HEK293 (cell line): ENCODE data around the gene RNASE3.

Experiments used
- CTCF ChIA-PET: fragments of 350-600 bp; formaldehyde crosslinking; extraction: SDS; loops from one replicate; lab custom pipeline; 2021; ENCODE audit warnings: antibody characterized with exemption; lab: Yijun Ruan, JAX
- POLR2A ChIA-PET: fragments of 300-600 bp; formaldehyde crosslinking; extraction: SDS; loops from one replicate; lab custom pipeline; 2020; ENCODE audit warnings: antibody characterized with exemption, inconsistent platforms; lab: Yijun Ruan, JAX
- H3K27ac ChIP-seq: fragments of 200-500 bp; sonication (Bioruptor generic); 2 replicates; pipeline ENCODE4 v1.5.1; 2014; ENCODE audit warnings: low read depth, low read length, control low read depth, inconsistent platforms; ENCODE audit errors: extremely low read depth
- H3K36me3 ChIP-seq, 2 experiments: fragments of 200-500 bp in 1 of 2; sonication (Bioruptor generic) in 1 of 2; 1 replicate in 1 of 2; 2 replicates in 1 of 2; pipeline ENCODE4 v1.5.1; 2014 to 2017; ENCODE audit warnings: inconsistent platforms in 2 of 2, low read length in 2 of 2; ENCODE audit not compliant: control insufficient read depth in 2 of 2, insufficient read depth in 1 of 2
- H3K4me1 ChIP-seq: fragments of 200-500 bp; sonication (Bioruptor generic); 2 replicates; pipeline ENCODE4 v1.5.1; 2014; ENCODE audit warnings: mild to moderate bottlenecking, low read length, inconsistent platforms; ENCODE audit not compliant: control insufficient read depth, insufficient read depth
- H3K4me3 ChIP-seq: 2 replicates; pipeline ENCODE4 v1.5.1; 2011; ENCODE audit warnings: low read depth, mild to moderate bottlenecking, control low read depth, low read length, moderate library complexity
- H3K9me3 ChIP-seq: fragments of 200-500 bp; sonication (Bioruptor generic); 2 replicates; pipeline ENCODE4 v1.5.1; 2014; ENCODE audit warnings: low read depth, low read length, inconsistent platforms; ENCODE audit not compliant: control insufficient read depth, insufficient read depth
- CTCF ChIP-seq: fragments of 450-650 bp; formaldehyde crosslinking; IDR thresholded peaks from 2 replicates; pipeline ENCODE4 v1.5.1; 2016; ENCODE audit warnings: missing biosample characterization, missing genetic modification characterization
- GLI2 ChIP-seq: fragments of 450-650 bp; formaldehyde crosslinking; IDR thresholded peaks from 2 replicates; pipeline ENCODE4; 2017; ENCODE audit warnings: missing biosample characterization, missing genetic modification characterization, low read depth, borderline replicate concordance
- KLF8 ChIP-seq: fragments of 450-650 bp; formaldehyde crosslinking; IDR thresholded peaks from 2 replicates; pipeline ENCODE4 v1.5.1; 2016; ENCODE audit warnings: missing biosample characterization, missing genetic modification characterization
- TRIM28 ChIP-seq: IDR thresholded peaks from 2 replicates; pipeline ENCODE4 v1.6.1; 2011; ENCODE audit warnings: low read length, control low read depth, borderline replicate concordance
- ZBTB11 ChIP-seq: fragments of 450-650 bp; formaldehyde crosslinking; conservative IDR thresholded peaks from 2 replicates; pipeline ENCODE4 v1.5.1; 2016; ENCODE audit warnings: low read depth, missing biosample characterization, missing genetic modification characterization
- ZIC2 ChIP-seq: fragments of 450-650 bp; formaldehyde crosslinking; IDR thresholded peaks from 2 replicates; pipeline ENCODE4 v1.5.1; 2016; ENCODE audit warnings: missing biosample characterization, missing genetic modification characterization
- ZNF2 ChIP-seq: fragments of 450-650 bp; formaldehyde crosslinking; IDR thresholded peaks from 2 replicates; pipeline ENCODE4 v1.5.1; 2016; ENCODE audit warnings: missing biosample characterization, missing genetic modification characterization
- ZNF335 ChIP-seq: fragments of 450-650 bp; formaldehyde crosslinking; conservative IDR thresholded peaks from 2 replicates; pipeline ENCODE4 v1.5.1; 2016; ENCODE audit warnings: missing biosample characterization, missing genetic modification characterization
- ZNF341 ChIP-seq: fragments of 450-650 bp; formaldehyde crosslinking; IDR thresholded peaks from 2 replicates; pipeline ENCODE4; 2016; ENCODE audit warnings: low read depth, missing biosample characterization, missing genetic modification characterization
- ZNF394 ChIP-seq: fragments of 450-650 bp; formaldehyde crosslinking; IDR thresholded peaks from 2 replicates; pipeline ENCODE4 v1.5.1; 2016; ENCODE audit warnings: missing biosample characterization, missing genetic modification characterization, mild to moderate bottlenecking, moderate library complexity, borderline replicate concordance
- ZNF518A ChIP-seq: fragments of 450-650 bp; formaldehyde crosslinking; conservative IDR thresholded peaks from 2 replicates; pipeline ENCODE4 v1.5.1; 2016; ENCODE audit warnings: low read depth, missing biosample characterization, missing genetic modification characterization
- ZNF544 ChIP-seq: fragments of 450-650 bp; formaldehyde crosslinking; IDR thresholded peaks from 2 replicates; pipeline ENCODE4 v1.5.0; 2017; ENCODE audit warnings: missing biosample characterization, missing genetic modification characterization
- ZNF549 ChIP-seq: fragments of 450-650 bp; IDR thresholded peaks from 2 replicates; pipeline ENCODE4 v1.5.1; 2018; ENCODE audit warnings: missing biosample characterization, missing genetic modification characterization, mild to moderate bottlenecking, inconsistent platforms, moderate library complexity
- ZNF580 ChIP-seq: fragments of 450-650 bp; formaldehyde crosslinking; IDR thresholded peaks from 2 replicates; pipeline ENCODE4 v1.5.1; 2016; ENCODE audit warnings: missing biosample characterization, missing genetic modification characterization
- ZNF654 ChIP-seq: fragments of 450-650 bp; formaldehyde crosslinking; IDR thresholded peaks from 2 replicates; pipeline ENCODE4 v1.5.1; 2016; ENCODE audit warnings: low read depth, missing biosample characterization, missing genetic modification characterization
- ZNF660 ChIP-seq: fragments of 450-650 bp; IDR thresholded peaks from 2 replicates; pipeline ENCODE4 v1.5.1; 2018; ENCODE audit warnings: missing biosample characterization, mild to moderate bottlenecking, missing genetic modification characterization
- ZXDB ChIP-seq: fragments of 450-650 bp; formaldehyde crosslinking; IDR thresholded peaks from 2 replicates; pipeline ENCODE4 v1.5.1; 2016; ENCODE audit warnings: missing biosample characterization, missing genetic modification characterization

The RNASE3 gene

GRCh38 chr14:20866963-20867362, 24.2 kb upstream of the RNASE3 start:
- H3K36me3 ChIP-seq: no peaks in the 10 kb centered on the region
- no peaks in the 10 kb centered on the region for H3K9me3 ChIP-seq
- no peak overlapping the region for H3K27ac ChIP-seq
- H3K4me1 ChIP-seq: no peaks in the 10 kb centered on the region
- no peak overlapping the region for H3K4me3 ChIP-seq
- TF ChIP-seq GLI2 (tag by site-specific recombination) (no peak), ZNF654 (peak; percentile 28; the same call in 1 of the 2 replicates), ZNF341 (tag by site-specific recombination) (no peak)
- ChIA-PET POLR2A (no interaction called here), CTCF (interaction anchor here (0.5 to 4.6 kb wide), 11 partner anchors 9 to 230 kb away, joined by 3 to 41 read pairs (median 4); no protein-coding TSS in a partner anchor)

- H3K4me1 ChIP-seq: no peaks in the 10 kb centered on the region
- no peak overlapping the region for H3K4me3 ChIP-seq
- CTCF ChIA-PET: interaction anchor here (0.6 to 2.6 kb wide), 16 partner anchors 14 to 1738 kb away, joined by 3 to 19 read pairs (median 4); no protein-coding TSS in a partner anchor
- H3K27ac ChIP-seq: no peak overlapping the region
- POLR2A ChIA-PET: interaction anchor here (0.6 kb wide), 1 partner anchor 37 kb away, joined by 4 read pairs; no protein-coding TSS in a partner anchor
- peak; percentile 36; the same call in 1 of the 2 replicates for TF ChIP-seq ZNF335 (tag by site-specific recombination)
- no peak for TF ChIP-seq KLF8 (tag by site-specific recombination)
- TF ChIP-seq ZIC2 (tag by site-specific recombination): no peak
- peak; percentile 78 for TF ChIP-seq ZNF580 (tag by site-specific recombination)
- peak; percentile 71 for TF ChIP-seq ZNF518A
- TF ChIP-seq ZNF549 (tag by site-specific recombination): no peak
- TF ChIP-seq ZNF654: peak; percentile 63
- peak; percentile 49; the same call in 1 of the 2 replicates for TF ChIP-seq ZNF660 (tag by site-specific recombination)
- 0 out of 2 replicates have a peak, but pooled peaks have one; percentile 39 for TF ChIP-seq TRIM28
- 0 out of 2 replicates have a peak, but pooled peaks have one; percentile 22 for TF ChIP-seq ZXDB
- TF ChIP-seq ZBTB11 (tag by site-specific recombination): peak; percentile 86
- TF ChIP-seq ZNF2 (tag by site-specific recombination): peak; percentile 65; the same call in 1 of the 2 replicates
- TF ChIP-seq ZNF394 (tag by site-specific recombination): peak; percentile 65; the same call in 1 of the 2 replicates
- no peak for TF ChIP-seq ZNF544 (tag by site-specific recombination)
- TF ChIP-seq CTCF: peak; percentile 41; the same call in 1 of the 2 replicates
- no peaks in the 10 kb centered on the region for H3K9me3 ChIP-seq
- no peaks in the 10 kb centered on the region for H3K36me3 ChIP-seq
Observed at GRCh38 chr14:20873370-20874177, 17.6 kb upstream of the RNASE3 start.
